Stimulated activated CD4-positive, alpha-beta T cell treated with anti-CD3 and anti-CD28 coated beads, Interleukin-4, amount 100 ng/mL, for 4 hours (primary cell): ENCODE results near the gene CDC42BPG.
A peak's percentile ranks its signal among the peaks of the same experiment; 100 is the strongest.

Experiments
- DNase-seq, 2 experiments: peaks; one replicate each; pipeline ENCODE4 v3.0.0-alpha.2; 2020

CDC42BPG gene

DNA sequence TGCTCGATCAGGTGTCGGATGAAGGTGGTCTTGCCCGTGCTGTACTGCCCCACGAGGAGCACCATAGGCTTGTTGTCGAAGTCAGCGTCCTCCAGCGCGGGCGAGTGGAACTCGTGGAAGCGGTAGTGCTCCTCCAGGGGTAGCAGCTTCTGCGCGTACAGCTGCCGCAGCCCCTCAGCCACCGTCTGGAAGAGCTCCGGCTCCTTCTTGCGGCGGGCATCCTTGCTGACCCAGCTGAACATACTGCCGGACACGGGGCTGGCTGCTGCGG lies 33.7 kb upstream of the CDC42BPG start:
- DNase-seq: no peak

DNA sequence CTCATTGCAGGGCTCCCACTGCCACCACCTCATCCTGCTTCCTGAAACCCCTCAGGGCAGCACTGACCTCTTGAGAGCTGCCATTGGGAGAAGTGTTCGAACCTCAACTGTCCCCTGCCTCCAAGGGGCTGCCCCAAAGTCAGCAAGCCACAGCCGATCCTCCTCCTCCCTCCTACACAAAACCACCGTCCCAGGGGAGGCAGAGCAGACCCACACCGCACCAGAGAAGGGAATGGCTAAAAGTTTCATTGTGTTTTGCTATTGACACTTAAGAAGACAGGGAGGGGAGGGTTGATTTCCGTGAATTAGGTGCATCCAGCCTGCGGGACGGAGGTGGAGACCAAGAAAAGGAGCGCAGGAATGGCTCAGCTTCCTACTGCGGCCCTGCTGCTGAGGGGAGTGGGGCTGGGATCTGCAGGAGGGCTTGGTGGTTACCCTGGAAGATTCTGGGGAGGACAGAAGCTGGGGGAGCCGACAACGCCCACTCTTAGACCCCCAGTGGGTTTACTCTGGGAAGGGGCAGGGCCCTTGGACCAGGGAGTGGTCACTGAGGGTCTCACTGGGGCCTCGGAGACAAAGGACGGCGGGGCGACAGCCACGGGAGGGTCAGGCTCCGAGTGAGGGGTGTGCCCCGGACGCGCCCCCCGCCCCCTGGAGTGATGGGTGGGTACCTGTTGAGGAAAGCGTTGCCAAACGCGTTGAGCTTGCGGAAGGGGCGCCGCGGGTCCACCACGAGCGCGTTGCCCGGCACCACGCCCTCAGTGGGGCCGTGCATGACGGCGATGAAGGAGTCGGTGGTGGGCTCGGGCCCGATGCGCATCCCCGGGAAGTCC lies 33.2 kb upstream of the CDC42BPG start:
- DNase-seq: peak in 1 of 2 experiments; percentile 26

DNA sequence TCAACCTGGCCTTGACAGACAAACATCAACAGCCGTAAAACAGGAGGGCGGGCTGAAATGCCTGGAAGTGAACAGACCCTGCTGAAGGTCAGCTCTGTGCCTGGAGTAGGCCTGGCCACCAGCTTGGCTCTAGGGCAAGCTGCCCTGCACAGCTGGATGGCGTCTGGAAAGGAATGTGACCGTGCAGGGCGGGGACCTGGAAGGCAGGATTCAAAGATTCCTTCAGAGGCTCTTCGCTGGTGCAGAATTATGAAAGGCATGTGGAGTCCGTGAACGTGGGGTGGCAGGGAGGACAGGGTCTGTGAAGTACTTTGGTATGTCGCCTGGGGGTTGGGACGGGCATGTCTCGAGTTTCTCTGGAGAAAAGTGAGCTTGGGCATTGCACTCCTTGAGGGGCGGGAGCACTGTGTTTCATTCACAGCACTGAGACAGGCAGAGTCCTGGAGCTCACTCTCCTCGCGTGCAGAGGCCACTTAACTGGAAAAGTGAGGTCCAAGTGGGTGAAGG lies 32.4 kb upstream of the CDC42BPG start:
- no peak for DNase-seq

DNA sequence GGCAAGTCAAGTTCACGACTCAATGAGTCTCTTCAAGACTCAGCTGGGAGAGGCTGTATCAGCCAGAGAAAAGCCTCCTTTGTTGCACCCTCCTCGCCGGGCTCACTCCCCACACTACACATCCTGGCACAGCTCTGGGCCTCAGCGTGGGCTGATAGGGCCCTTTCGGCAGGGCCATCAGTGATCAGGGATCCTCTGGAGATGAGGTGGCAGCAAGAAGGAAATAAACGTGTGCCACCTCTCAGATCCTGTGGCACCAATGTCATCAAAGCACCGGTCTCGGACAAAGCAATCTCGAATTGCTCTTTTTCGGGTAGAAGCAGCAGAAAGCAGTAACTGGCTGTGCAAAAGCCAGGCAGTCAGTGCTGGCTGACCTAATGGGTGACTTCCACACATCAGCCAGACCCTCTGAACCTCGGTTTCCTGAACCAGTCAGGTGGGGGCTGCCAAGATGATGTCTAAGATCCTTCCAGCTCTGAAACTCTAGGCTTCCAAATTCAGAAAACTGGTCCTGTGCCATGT lies 31.8 kb upstream of the CDC42BPG start:
- no peak for DNase-seq

DNA sequence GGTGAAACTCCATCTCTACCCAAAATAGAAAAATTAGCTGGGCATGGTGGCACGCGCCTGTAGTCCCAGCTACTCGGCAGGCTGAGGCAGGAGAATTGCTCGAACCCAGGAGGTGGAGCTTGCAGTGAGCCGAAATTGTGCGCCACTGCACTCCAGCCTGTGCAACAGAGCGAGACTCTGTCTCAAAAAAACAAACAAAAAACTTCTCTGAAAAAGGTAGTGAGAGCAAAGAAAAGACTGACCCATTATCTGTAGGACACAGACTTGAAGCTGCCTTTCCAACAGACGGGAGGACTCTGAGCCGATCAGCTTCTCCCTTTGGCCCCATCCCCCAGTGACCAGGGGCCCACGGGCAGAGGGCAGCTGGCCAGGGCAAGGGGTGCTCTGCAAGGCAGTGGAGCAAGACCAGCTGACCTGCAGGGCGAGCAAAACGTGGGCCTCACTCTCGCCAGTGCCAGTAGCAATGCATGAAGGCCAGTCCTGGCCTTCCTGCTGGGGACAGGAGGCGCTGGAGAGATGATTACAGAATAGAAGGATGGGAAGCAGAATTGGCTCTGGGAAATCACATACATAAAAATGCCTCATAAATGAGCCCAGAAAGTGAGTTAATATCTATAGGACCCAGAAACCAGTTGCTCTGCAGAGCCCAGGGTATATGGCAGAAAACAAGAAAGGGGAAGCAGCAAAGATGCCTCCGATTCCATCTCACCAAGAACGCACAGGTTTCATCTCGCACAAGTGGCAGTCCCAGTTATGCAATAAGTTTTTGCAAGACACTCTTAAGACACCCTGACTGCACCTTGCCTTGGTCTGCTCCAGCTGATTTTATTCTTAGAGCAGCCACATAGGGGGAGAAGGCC lies 31.1 kb upstream of the CDC42BPG start:
- DNase-seq: no peak

DNA sequence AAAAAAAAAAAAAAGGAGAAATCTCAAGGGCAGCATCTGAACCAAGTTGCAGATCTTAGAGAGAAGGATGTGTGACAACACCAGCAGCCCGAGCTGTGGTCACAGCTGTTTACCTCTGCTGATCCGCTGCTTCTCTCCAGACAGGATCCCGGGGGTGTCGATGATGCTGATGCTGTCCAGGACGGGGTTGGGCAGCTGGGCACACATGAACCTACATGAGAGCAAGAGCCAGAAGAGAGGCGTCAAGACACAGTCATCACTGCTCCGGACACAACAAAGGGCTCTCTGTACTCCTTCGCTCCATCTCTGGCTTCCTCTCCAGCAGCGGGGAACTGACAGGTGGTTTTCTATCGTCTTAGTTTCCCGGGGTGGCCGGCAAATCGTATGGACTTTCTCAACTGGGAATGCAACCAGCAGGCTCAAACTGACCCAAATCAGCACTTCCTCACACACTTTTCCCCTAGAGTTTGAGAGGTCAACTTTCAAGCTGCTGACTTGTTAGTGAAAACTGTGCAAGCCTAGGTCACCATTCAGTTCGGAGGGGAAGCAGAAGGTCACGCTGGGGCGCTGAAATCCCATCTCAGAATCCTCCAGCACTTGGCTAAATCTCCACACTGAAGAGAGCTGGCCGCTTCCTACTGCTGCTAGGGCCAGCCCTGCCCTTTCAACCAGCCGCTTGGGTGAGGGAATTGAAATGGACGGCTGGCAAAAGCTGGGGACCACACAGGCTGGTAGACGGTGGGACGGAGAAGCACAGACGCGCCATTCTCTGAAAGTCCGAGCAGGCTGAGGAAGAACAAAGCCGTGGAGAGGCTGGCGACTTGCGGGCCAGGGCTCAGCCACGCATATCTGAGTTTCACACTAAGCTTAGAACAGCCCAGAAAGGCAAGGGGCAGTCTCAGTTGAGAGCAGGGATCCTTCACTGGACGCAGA lies 30.1 kb upstream of the CDC42BPG start:
- no peak for DNase-seq

DNA sequence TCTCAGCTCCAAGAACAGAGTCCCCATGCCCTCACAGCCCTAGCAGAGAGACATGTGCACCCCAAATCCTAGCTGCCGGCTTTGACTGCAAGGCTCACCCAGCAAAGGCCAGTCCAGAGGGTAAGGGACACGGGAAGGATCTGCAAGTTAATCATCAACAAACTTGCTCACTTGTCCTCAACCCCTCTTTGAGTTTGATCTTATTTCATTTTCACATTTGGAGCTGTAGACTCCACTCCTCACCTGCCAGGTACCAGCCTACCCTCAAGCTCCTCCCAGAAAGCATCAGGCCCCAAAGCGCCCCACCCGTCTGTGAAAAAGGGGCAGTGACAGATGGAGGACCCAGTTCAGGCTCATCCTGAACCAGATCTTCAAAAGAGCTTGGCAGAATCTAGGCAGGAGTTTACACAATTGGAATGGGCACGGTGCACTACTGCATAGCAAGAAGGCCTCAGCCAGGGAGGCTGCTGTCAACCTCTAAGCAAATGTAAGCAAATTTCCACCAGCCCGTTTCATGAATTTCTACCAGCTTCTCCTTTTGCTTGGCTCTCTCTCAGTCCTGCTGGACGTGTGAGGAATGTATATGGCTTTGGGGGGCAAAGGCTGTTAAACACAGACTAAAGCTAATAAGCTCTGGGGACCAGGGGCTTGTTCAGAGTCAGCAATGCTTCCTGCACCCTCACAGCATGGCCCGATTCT lies 28.5 kb upstream of the CDC42BPG start:
- no peak for DNase-seq

DNA sequence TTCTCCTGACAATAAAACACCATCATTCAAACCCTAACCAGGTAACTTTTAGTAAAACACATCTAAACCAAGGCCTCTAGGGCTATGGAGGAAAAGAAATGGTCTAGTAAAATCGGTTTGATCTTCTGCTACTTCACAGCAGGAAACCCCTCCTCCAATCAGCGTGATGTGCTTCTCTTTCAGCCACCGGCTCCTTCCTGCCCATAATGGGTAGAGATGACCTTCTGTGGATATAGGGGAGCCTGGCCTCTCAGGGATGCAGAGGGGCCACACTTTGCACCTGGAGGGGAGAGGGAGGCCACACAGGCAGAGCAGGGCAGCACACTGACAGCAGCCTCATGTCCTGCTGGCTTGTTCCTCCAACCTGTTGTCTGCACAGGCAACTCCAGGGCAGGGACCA lies 27.0 kb upstream of the CDC42BPG start:
- no peak for DNase-seq

DNA sequence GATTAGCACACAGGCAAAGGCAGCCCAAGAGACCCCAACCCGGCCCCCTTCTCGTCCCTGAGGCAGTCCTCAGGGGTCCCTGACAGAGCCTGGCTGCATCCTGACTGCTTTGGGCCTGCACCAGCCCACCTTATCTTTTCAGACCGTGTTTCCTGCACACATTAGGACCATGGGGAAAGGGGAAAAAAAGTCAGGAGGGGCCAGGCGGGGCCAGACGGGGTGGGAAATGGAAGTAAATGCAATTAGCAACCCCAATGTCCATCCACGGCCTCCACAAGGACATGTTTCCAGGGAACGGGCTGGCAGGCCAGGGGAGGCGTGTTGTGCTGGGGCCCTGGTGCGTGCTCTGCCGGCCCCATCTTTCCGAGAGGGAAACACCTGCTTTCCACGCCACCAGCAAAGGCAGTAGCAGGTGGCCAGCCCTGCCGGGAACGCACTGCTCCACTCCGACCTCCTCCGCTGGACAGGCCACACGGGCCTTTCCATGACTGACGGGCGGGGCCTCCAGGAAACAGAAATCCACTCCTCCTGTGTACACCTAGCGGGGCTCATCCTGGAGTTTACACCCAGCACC lies 26.5 kb upstream of the CDC42BPG start:
- no peak for DNase-seq

DNA sequence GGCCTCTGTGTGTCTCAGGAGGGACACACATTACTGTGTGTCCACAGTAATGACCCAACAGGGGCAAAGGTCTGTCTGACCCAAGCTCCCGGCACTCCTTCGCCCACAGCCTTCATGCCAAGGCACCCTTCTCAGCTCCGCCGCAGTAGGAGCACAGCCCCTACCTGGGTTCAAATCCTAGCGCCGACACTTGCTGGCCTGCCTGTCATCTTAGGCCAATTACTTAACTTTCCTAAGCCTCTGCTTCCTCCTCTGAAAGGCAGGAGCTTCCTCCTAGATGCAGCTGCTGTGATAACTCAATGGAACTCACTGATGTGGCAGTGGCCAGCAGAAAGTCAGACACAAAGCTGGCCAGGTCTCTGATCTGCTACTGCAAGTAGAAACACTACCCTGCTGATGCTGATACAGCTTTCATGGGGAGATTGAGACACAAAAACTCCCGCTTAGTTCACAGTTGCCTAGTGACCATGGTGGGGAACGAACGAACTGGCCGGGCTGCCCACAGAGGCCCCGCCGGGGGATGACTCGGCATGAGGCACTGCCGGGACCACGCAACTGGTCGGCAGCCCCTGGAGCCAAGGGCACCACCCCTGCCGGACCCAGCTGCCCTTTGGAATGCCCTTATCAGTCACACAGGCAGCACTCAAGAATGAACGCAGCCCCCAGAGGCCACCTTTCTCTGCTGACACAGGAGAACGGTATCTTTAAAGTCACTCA lies 25.9 kb upstream of the CDC42BPG start:
- no peak for DNase-seq

DNA sequence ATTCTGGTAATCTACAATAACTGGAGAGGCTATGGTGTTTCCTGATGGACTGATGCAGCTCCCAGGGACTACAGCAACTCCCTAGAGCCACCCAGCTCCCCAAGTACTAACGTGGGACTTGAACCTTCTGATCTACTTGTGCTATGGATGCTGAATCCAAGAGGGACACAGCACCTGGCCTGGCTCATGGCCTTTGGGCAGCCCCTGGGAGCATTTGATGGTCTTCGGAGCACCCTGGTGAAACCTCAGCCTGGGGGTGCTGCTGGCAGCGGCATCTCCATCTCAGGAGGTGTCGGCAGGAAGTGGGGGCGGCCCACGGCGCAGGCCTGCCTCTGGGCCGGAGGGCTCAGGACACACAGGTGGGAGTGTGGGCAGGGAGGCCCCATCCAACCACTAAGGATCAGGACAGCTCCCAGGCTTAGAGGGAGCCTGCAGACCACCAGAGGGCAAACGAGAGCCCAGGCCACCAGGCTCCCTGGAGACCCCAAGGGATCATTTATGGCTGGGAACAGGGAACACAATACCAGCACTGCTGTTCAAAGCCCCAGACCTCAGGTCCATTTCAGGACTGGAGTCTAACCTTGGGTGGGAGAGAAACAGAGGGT lies 25.2 kb upstream of the CDC42BPG start:
- no peak for DNase-seq

DNA sequence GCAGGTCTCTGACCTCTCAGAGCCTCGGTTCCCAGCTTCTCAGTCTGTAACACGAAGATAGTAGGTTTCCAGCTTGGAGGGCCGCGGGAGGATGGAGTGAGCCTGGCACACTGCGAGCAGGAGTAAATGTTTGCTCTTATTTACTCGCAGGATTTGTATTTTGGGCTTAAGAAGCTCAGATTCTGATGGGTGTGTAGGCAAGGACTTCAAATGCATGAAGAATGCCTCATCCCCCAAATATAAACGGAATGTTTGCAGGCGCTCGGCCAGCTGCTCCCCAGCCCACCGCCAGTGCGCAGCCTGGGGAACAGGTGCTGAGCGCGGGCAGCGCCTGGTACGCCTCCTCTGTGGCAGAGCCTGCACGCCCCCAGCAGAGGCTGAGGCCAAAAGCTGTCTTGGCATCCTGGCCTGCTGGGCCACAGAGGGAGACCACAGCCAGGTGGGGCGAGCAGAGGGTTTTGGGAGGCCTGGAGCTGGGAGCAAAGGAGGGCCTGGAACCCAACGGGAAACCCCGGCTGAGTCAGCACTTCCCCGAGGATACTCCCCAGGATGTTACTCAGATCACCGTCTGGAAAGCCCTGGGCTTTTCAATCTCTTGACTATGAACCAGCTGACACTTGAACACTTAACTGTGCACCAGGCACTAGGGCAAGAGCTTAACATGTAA lies 24.6 kb upstream of the CDC42BPG start:
- DNase-seq: no peak

DNA sequence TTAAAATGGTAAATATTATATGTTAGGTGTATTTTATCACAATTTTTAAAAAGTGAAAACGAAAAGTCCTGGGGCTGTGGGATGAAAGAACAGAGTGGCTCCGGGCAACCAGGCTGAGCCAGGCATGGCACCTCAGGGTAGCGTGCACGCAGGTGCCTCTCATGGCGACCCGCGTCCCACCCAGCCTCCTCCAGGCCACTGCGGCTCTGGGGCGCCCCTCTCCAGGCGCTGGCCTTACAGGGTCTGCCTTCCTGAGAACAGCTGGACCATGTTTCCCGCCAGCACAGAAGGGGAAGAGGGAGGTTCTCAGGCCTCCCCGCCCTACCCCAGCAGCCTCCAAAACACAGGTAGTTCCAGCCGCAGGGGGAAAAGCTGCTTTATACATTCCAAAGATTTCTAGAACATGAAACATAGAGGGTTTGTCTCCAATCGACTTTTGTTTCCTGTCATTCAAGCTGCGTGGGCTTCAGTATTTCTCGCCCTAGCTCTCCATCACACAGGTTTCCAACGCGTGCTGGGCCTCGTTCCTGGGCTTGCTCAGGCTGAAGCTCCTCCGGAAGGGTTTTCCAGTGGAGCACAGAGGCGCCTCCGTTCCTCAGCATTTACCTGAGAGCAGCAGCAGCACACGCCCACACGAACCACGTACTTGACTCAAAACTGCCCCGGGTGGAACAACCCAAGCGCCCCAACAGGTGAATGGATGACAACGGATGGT lies 23.5 kb upstream of the CDC42BPG start:
- peak in 1 of 2 experiments; percentile 48 for DNase-seq

DNA sequence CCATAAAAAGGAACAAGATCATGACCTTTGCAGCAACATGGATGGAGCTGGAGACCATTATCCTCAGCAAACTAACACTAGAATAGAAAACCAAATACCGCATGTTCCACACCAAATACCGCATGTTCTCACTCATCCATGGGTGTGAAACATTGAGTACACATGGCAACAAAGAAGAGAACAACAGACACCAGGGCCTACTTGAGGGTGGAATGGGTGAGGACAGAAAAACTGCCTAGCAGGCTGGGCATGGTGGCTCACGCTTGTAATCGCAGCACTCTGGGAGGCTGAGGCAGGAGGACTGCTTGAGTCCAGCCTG lies 21.7 kb upstream of the CDC42BPG start:
- DNase-seq: no peak

DNA sequence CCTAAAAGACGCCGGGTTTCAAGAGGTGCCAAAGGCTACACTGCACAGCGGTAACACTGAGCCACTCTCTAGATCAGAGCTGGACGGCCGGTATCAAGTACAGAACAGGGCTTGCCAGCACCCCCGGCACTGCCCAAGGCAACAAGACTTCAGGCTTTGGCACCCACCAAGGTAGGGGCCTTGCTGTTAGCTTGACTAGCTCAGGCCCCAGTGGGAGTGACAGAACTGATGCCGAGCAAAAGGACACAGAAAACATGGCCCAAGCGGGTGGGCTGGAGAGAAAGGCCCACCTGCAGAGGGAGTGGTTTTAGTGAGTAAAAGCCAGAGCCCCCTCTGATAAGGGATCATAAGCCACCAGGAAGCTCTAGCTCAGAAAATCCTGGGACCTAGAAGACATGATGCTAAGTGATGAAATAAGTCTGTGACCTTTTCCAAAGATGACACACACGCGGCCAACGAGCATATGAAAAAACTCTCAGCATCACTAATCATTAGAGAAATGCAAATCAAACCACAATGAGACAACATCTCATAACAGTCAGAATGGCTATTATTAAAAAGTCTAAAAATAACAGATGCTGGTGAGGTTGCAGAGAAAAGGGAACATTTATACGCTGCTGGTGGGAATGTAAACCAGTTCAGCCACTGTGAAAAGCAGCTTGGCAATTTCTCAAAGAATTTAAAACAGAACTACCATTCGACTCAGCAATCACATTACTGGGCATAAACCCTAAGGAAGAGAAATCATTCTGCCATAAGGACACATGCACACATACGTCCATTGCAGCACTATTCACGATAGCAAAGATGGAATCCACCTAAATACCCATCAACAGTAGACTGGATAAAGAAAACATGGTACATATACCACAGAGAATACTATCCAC lies 21.1 kb upstream of the CDC42BPG start:
- peak in 1 of 2 experiments; percentile 56 for DNase-seq

DNA sequence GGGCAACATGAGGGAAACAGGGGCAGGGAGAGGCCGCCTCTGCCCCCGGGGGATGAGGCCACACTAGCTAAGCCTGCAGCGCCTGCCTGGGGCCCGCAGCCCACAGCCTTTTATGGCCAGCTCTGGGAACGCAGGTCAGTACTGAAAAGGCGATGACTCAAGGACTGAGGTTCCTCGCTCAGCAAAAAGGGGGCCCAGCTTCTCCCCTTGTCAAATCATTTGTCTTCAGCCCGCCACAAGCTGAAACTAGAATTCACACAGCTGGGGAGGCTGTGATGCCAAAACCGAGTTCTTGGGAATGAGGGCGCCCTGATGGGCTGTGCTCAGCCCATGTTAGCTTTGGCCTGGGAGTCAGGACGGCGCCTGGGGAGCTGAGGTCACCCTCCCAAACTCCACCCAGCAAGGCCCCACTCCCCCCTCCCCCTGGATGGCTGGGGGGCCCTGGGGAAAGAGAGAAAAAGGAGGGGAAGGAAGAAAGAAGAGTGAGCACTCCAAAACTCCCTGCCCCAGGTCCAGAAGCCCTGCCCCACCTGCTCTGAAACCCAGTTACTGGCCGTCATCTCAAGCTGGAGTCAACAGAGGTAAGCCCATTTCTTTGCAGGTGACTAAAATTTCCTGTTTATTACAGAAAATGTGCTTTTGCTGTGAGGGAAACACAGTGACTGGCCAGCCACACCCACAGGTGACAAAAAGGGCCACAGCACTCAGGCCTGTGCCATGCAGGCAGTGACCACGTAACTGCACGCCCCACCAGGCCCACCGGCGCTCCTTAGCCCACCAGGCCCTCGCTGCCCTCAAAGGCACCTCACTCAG lies 20.2 kb upstream of the CDC42BPG start:
- no peak for DNase-seq

DNA sequence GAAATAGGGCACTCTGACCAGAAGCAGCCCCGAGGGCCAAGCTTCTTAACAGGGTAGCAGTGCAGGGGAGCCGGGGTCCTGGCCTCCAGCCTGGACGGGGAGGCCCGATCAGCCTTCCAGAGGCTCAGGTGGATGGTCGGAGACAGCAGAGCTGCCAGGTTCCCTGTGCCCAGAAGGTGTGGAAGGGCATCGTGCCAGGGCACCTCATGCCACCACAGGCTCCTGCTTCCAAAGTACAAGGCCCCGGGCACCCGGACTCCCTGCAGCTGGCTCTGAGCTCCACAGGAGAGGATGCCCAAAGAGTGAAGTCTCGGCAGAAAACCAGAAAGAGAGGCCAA lies 19.7 kb upstream of the CDC42BPG start:
- no peak for DNase-seq
